Vagina (tissue), 2 donors: ENCODE results near the gene KCNJ18.
"Not testable (repeated sequence)": the region's sequence is repeated elsewhere in the genome, so short reads cannot be mapped to it uniquely, and the experiment has no call there.

Source experiments
- POLR2A ChIP-seq, 2 donors: fragments of 450-650 bp; IDR thresholded peaks; one replicate each; pipeline ENCODE4 v1.6.1; 2017; ENCODE audit warnings: antibody characterized with exemption in 2 of 2, mild to moderate bottlenecking in 2 of 2, moderate library complexity in 2 of 2
- POLR2AphosphoS5 ChIP-seq, 2 donors: sonication (generic); formaldehyde crosslinking; IDR thresholded peaks; one replicate each; pipeline ENCODE4 v1.9.0; 2017; ENCODE audit warnings: antibody characterized with exemption in 2 of 2, mild to moderate bottlenecking in 2 of 2, low read depth in 1 of 2; ENCODE audit not compliant: insufficient read depth in 1 of 2
- TF ChIP-seq, protein P1 (sequence below), 3 experiments: fragments of 450-650 bp in 2 of 3; fragments of 200-600 bp in 1 of 3; sonication (generic) in 1 of 3; IDR thresholded peaks; one replicate each; pipeline ENCODE4 v1.5.1; 2017 to 2019; ENCODE audit warnings: antibody characterized with exemption in 3 of 3, mild to moderate bottlenecking in 2 of 3, moderate library complexity in 2 of 3

DNA sequence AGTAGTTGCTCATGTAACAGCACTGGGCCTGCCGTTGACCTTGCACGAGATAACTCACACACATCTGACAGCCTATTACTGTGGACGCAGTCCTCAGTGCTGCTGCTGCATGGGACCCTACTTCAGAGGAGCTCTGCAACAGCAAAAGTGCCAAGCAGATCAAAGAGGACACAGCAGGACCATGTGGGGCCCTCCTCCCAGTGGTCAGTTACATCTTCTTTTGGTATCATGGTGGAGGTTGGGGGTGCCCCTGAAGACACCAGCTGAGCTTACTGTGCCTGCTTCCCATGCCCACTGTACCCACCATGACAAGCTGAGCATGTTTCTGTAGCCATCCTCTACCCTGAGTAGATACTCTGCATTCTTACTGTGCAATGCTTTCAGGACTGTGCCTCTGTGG, 41.6 kb downstream of the KCNJ18 start:
- TF ChIP-seq, protein P1, sequence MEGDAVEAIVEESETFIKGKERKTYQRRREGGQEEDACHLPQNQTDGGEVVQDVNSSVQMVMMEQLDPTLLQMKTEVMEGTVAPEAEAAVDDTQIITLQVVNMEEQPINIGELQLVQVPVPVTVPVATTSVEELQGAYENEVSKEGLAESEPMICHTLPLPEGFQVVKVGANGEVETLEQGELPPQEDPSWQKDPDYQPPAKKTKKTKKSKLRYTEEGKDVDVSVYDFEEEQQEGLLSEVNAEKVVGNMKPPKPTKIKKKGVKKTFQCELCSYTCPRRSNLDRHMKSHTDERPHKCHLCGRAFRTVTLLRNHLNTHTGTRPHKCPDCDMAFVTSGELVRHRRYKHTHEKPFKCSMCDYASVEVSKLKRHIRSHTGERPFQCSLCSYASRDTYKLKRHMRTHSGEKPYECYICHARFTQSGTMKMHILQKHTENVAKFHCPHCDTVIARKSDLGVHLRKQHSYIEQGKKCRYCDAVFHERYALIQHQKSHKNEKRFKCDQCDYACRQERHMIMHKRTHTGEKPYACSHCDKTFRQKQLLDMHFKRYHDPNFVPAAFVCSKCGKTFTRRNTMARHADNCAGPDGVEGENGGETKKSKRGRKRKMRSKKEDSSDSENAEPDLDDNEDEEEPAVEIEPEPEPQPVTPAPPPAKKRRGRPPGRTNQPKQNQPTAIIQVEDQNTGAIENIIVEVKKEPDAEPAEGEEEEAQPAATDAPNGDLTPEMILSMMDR (IDR thresholded peaks at IDR 0.05), result not testable (repeated sequence)
- not testable (repeated sequence) for TF ChIP-seq POLR2A (IDR thresholded peaks at IDR 0.05); POLR2AphosphoS5 (IDR thresholded peaks at IDR 0.05; ENCODE audit: insufficient read depth in 1 of 2, low read depth in 1 of 2)
